ENCODE data around the gene HOXB8.

GRCh38 chr17:48601539-48602425, 13.3 kb downstream of the HOXB8 start:
- TF ChIP-seq CTCF (IDR thresholded peaks at IDR 0.05) (no peak), POLR2AphosphoS5 (IDR thresholded peaks at IDR 0.05) (no peak), POLR2A (IDR thresholded peaks at IDR 0.05) (no peak), EP300 (IDR thresholded peaks at IDR 0.05) (no peak)
